ENCODE results near the gene SLC43A2.
"Not testable (repeated sequence)": the region's sequence is repeated elsewhere in the genome, so short reads cannot be mapped to it uniquely, and the experiment has no call there.

Gene SLC43A2

DNA sequence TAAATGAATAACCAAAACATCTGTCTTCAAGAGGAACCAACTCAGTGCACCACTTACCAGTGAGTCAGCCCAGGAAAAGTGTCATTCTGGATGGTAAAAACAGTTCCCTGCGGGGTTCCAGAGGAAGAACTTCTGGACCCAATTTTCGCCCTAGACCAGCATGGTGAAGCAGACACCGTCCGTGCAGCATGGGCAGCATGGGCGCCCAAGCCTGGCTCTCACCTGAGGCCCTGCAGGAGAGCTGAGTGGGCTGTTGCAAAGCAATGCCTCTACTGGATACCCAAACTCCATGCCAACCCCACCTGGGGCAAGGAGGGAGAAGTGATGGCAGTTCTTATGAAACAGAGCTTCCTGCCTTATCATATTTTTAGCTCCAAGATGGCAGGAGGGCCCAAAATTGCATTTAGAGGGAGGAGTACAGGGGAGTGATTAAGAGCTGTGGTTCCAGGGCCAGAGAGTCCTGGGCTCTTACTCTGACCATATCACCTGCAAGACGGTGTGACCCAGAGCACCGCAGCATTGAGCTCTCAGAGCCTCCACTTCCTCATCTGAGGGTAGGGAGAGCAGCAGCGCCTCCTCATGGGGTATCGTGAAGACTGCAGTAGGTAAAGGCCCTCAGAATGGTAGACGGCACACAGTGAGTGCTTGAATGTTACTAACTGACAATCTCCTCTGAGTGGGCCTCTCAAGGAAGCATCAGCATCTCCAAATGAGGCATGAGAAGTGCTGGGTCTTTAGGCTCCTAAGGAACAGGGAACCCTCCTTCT is 95.6 kb downstream of the SLC43A2 start:
- DNase-seq, result no peak

DNA sequence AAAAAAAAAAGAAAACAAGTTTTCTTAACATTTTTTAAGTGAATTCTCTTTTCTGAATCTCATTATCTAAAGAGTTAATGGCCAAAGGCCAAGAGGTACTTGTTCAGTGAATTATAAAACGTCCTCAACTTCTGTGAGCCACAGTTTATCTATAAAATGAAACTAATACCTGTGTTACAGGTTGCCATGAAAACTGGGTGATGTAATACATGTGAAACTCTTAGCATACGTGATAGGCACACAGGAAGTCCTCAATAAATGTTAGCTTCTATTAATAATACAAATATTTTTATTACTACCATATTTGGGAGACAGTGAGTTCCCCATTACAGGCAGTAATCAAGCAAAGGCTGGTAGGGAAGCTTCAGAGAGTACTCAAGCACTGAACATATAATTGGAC is 98.8 kb downstream of the SLC43A2 start:
- DNase-seq, result no peak

DNA sequence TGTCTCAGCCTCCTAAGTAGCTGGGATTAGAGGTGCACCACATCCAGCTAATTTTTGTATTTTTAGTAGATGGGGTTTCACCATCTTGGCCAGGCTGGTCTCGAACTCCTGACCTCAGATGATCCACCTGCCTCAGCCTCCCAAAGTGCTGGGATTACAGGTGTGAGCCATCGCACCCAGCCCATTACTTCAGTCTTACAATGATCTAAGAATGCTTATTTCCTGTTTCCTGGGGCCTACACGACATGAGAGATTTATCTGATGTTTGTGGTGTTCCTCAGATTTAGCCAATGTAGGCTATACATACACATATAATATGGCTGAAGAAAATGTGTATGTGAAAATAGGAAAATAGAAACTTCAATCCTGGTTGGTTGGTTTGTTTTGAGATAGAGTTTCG is 101.8 kb downstream of the SLC43A2 start:
- DNase-seq, result not testable (repeated sequence)

DNA sequence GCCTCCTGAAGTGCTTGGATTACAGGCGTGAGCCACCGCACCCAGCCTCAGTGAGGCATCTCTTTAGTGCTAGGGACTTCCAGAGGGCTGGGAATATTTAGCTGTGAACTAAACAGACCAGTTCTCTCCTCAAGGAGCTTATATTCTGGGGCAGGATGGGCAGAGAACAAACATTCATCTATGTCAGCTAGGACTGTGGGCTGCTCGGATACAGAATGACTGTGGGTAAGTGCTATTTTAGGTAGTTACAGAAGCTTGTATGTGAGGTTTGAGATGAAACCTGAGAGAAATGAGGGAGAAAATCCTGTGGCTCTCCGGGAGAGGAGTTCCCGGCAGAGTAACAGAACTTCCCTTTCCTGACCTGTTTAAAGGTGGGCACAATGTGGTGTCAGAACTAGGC is 106.0 kb downstream of the SLC43A2 start:
- DNase-seq, result no peak

DNA sequence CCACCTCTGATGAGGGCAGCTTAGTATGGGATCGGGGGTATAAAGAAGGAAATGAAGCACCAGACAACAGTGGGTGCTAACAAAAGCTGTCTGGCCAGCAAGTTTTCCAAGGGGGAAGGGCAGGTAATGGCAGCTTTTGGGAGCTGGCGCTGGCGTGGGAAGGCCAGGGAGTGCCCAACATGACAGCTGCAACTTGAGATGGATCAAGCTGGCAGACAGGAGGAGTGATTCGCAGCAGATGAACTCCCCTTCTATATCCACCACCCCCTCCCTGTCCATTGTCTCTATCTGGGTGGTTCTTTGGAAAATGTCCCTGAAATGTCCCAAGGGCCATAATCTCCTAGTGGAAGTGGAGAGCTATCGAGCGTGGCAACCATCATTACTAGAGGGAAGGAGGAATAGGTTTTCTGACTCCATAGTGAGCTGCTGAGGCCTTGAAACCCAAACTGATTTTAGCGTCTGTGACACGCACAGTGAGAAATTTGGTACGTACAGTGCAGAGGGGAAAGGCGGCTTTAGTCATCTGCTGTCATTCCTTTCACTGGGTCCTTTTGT is 107.5 kb downstream of the SLC43A2 start:
- DNase-seq, result no peak

DNA sequence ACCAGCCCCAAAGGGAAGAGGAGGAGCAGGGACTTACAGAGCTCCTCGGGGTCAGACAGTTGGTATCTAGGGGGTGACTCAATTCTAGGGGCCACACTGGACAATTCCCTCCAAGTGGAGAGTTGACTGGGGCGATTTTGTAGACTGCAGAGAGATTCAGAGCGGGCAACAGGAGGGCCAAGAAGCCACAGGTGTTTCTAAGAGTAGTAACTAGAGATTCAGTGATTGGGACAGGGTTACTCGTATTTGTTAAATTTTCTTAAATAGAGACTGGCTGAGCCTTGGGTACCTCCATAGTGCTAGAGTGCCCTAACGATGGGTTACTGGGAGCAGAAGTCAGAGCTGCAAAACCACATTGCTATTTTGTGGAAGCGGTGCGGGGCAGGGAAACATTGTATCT is 109.0 kb downstream of the SLC43A2 start:
- no peak for DNase-seq
